SK-N-SH (cell line): ENCODE results near the gene DHRS4L2. TPM values are rescaled to one million over a fixed set of nuclear protein-coding genes. Genes with fewer than 3 reads are reported as not detected.
"Not testable (repeated sequence)": the region's sequence is repeated elsewhere in the genome, so short reads cannot be mapped to it uniquely, and the experiment has no call there.

ENCODE experiments used
- CTCF ChIA-PET: fragments of 300-600, 350-600 bp; formaldehyde crosslinking; extraction: SDS; loops from one replicate; lab custom pipeline; 2021; lab: Yijun Ruan, JAX
- POLR2A ChIA-PET: fragments of 350-600 bp; sonication (Branson Sonifier 250); formaldehyde crosslinking; extraction: SDS; loops from one replicate; lab custom pipeline; 2020; ENCODE audit warnings: antibody characterized with exemption, inconsistent platforms; lab: Yijun Ruan, JAX
- DNase-seq: peaks from one replicate; pipeline ENCODE4 v3.0.0; 2012
- H2AFZ ChIP-seq: fragments of 200-600 bp; sonication (generic); 2 replicates; pipeline ENCODE4 v1.8.1; 2016; ENCODE audit warnings: antibody characterized with exemption, mild to moderate bottlenecking, low read depth
- H3F3A ChIP-seq: fragments of 200-600 bp; sonication (generic); replicated peaks from 2 replicates; pipeline ENCODE3; 2016; ENCODE audit warnings: antibody characterized with exemption, mild to moderate bottlenecking; ENCODE audit not compliant: insufficient read depth
- H3K27ac ChIP-seq, 2 experiments: fragments of 200-500 bp in 1 of 2; fragments of 200-600 bp in 1 of 2; sonication (Bioruptor generic) in 1 of 2; sonication (generic), shearing (Covaris generic) in 1 of 2; 2 replicates each; pipeline versions ENCODE4 v1.5.1 to v1.6.1; 2014 to 2016; ENCODE audit warnings: low read depth in 2 of 2, inconsistent platforms in 1 of 2, low read length in 1 of 2, mild to moderate bottlenecking in 1 of 2, mixed read lengths in 1 of 2
- H3K27me3 ChIP-seq: fragments of 200-600 bp; sonication (generic), shearing (Covaris generic); 2 replicates; pipeline ENCODE4 v1.6.1; 2016; ENCODE audit warnings: mixed run types; ENCODE audit not compliant: insufficient read depth
- H3K36me3 ChIP-seq, 2 experiments: fragments of 200-500 bp in 1 of 2; fragments of 200-600 bp in 1 of 2; sonication (Bioruptor generic) in 1 of 2; sonication (generic) in 1 of 2; replicated peaks in 1 of 2; 2 replicates each; pipeline versions ENCODE3 to v1.5.1; 2014 to 2016; ENCODE audit warnings: low read length in 1 of 2, mild to moderate bottlenecking in 1 of 2; ENCODE audit not compliant: insufficient read depth in 2 of 2, control insufficient read depth in 1 of 2
- H3K4me1 ChIP-seq, 2 experiments: fragments of 200-500 bp in 1 of 2; fragments of 200-600 bp in 1 of 2; sonication (Bioruptor generic) in 1 of 2; sonication (generic), shearing (Covaris generic) in 1 of 2; 2 replicates each; pipeline versions ENCODE4 v1.5.1 to v1.6.1; 2014 to 2016; ENCODE audit warnings: low read depth in 1 of 2, low read length in 1 of 2, mixed run types in 1 of 2; ENCODE audit not compliant: insufficient read depth in 2 of 2, control insufficient read depth in 1 of 2
- H3K4me2 ChIP-seq: fragments of 200-600 bp; sonication (generic), shearing (Covaris generic); 2 replicates; pipeline ENCODE4 v1.6.1; 2017; ENCODE audit warnings: mixed run types
- H3K4me3 ChIP-seq, 2 experiments: fragments of 200-500 bp in 1 of 2; fragments of 200-600 bp in 1 of 2; sonication (Bioruptor generic) in 1 of 2; sonication (generic), shearing (Covaris generic) in 1 of 2; 2 replicates each; pipeline versions ENCODE4 v1.5.1 to v1.8.1; 2014 to 2016; ENCODE audit warnings: low read depth in 2 of 2, inconsistent platforms in 1 of 2, low read length in 1 of 2, mild to moderate bottlenecking in 1 of 2, mixed read lengths in 1 of 2, moderate library complexity in 1 of 2
- H3K79me2 ChIP-seq: fragments of 200-600 bp; sonication (generic); 2 replicates; pipeline ENCODE4 v1.8.1; 2017; ENCODE audit warnings: mild to moderate bottlenecking; ENCODE audit not compliant: insufficient read depth
- H3K9ac ChIP-seq: fragments of 200-600 bp; sonication (generic); 2 replicates; pipeline ENCODE4 v1.6.1; 2017; ENCODE audit warnings: mixed run types
- H3K9me2 ChIP-seq: fragments of 200-600 bp; sonication (generic); 2 replicates; pipeline ENCODE4 v1.6.1; 2017; ENCODE audit warnings: mixed run types
- H3K9me3 ChIP-seq: fragments of 200-600 bp; sonication (generic); 2 replicates; pipeline ENCODE4 v1.6.1; 2017; ENCODE audit warnings: mixed run types, mild to moderate bottlenecking, moderate library complexity
- H4K20me1 ChIP-seq: fragments of 200-600 bp; sonication (generic); 2 replicates; pipeline ENCODE4 v1.6.1; 2017; ENCODE audit warnings: mild to moderate bottlenecking, mixed run types; ENCODE audit not compliant: insufficient read depth
- ELF1 ChIP-seq: IDR thresholded peaks from 2 replicates; pipeline ENCODE4 v1.4.0; 2012
- EP300 ChIP-seq, 2 experiments: IDR thresholded peaks; 2 replicates each; pipeline versions ENCODE4 v1.4.0 to v1.6.1; 2012; ENCODE audit warnings: borderline replicate concordance in 1 of 2, low read depth in 1 of 2, low read length in 1 of 2
- FOXM1 ChIP-seq: IDR thresholded peaks from 2 replicates; pipeline ENCODE4 v1.4.0; 2012; ENCODE audit warnings: low read depth, mild to moderate bottlenecking
- MAX ChIP-seq: IDR thresholded peaks from 2 replicates; pipeline ENCODE4 v1.4.0; 2012; ENCODE audit warnings: low read depth
- MXI1 ChIP-seq: IDR thresholded peaks from 2 replicates; pipeline ENCODE4 v1.6.1; 2012; ENCODE audit warnings: mild to moderate bottlenecking, low read depth, low read length, improper control_type of control experiment
- NRF1 ChIP-seq: IDR thresholded peaks from 2 replicates; pipeline ENCODE4 v1.6.1; 2012; ENCODE audit warnings: low read depth, mild to moderate bottlenecking, low read length
- PBX3 ChIP-seq: IDR thresholded peaks from 2 replicates; pipeline ENCODE4; 2012
- RAD21 ChIP-seq: IDR thresholded peaks from 2 replicates; pipeline ENCODE4 v1.6.1; 2012; ENCODE audit warnings: mild to moderate bottlenecking, low read length
- RXRA ChIP-seq: IDR thresholded peaks from 2 replicates; pipeline ENCODE4 v1.4.0; 2012; ENCODE audit warnings: low read depth, mild to moderate bottlenecking, borderline replicate concordance
- SIN3A ChIP-seq: IDR thresholded peaks from 2 replicates; pipeline ENCODE4 v1.6.1; 2012; ENCODE audit warnings: low read depth, mild to moderate bottlenecking, low read length, moderate library complexity, borderline replicate concordance
- WGBS: methylation state at CpG from one replicate; pipeline ENCODE4 v1.1.6; 2017; ENCODE audit warnings: low lambda C conversion rate; 5-methylcytosine and 5-hydroxymethylcytosine counted together
- polyA plus RNA-seq, 3 experiments: library from polyadenylated mRNA; depleted of rRNA; stranded (reverse); fragments of >200 nt; gene quantifications; 2 replicates each; pipeline ENCODE4 v1.2.3, GENCODE V29; 2012
- TF ChIP-seq, protein P1 (sequence below): fragments of 150-350 bp; IDR thresholded peaks from 2 replicates; pipeline ENCODE4 v1.6.1; 2017; ENCODE audit warnings: antibody characterized with exemption, low read length, low read depth, borderline replicate concordance
- TF ChIP-seq, protein P2 (sequence below): fragments of 200-600 bp; sonication (generic); IDR thresholded peaks from 2 replicates; pipeline ENCODE4 v1.6.1; 2017; ENCODE audit warnings: antibody characterized with exemption, mild to moderate bottlenecking, moderate library complexity
- TF ChIP-seq, protein P3 (sequence below): IDR thresholded peaks from 2 replicates; pipeline ENCODE4 v1.4.0; 2012; ENCODE audit warnings: low read depth, borderline replicate concordance

Gene DHRS4L2
- polyA plus RNA-seq, 1 of the 3 experiments (the other 2 are of a cell fraction), result 14.6 TPM

- H3K79me2 ChIP-seq, H3K9me2 ChIP-seq, H3K27me3 ChIP-seq, H3K4me1 ChIP-seq, H3F3A ChIP-seq, H3K9me3 ChIP-seq, H3K36me3 ChIP-seq, H3K27ac ChIP-seq, CTCF ChIA-PET, H4K20me1 ChIP-seq, H2AFZ ChIP-seq, POLR2A ChIA-PET, DNase-seq: not testable (repeated sequence)
- Histone ChIP-seq H3K4me3 (peak overlapping the region; percentile 29 to 43; a peak in 2 of 4 replicates), H3K9ac (peak overlapping the region; percentile 21; the same call in 1 of the 2 replicates), H3K4me2 (peak overlapping the region; percentile 60)
- 0 out of 2 replicates have a peak, but pooled peaks have one; percentile 22 for TF ChIP-seq NRF1
- WGBS, result 44% methylated on average over 7 of the region's 62 CpGs
Observed at GRCh38 chr14:24006817-24007652, 18.3 kb downstream of the DHRS4L2 start.

GRCh38 chr14:24011051-24011450 is 22.3 kb downstream of the DHRS4L2 start:
- no peaks in the 10 kb centered on the region for H3K9me2 ChIP-seq
- WGBS, result 58% methylated on average over 2 of the region's 2 CpGs
- H3F3A ChIP-seq, result peaks cover 6% of the 10 kb centered on the region
- no peak overlapping the region for H3K4me3 ChIP-seq
- CTCF ChIA-PET, result no interaction called here
- no peaks in the 10 kb centered on the region for H3K9me3 ChIP-seq
- no peak for DNase-seq
- peaks cover 0 to 2% of the 10 kb centered on the region in 2 experiments; a peak in 1 of 4 replicates for H3K4me1 ChIP-seq
- H3K9ac ChIP-seq, result no peak overlapping the region
- H3K27ac ChIP-seq, result no peak overlapping the region
- TF ChIP-seq MAX (no peak), PBX3 (no peak), ELF1 (no peak), MXI1 (no peak), RXRA (no peak), FOXM1 (no peak), EP300 (IDR thresholded peaks at IDR 0.05; ENCODE audit: borderline replicate concordance in 1 of 2, low read depth in 1 of 2, low read length in 1 of 2) (no peak), RAD21 (no peak), SIN3A (no peak)
- TF ChIP-seq, protein P1, sequence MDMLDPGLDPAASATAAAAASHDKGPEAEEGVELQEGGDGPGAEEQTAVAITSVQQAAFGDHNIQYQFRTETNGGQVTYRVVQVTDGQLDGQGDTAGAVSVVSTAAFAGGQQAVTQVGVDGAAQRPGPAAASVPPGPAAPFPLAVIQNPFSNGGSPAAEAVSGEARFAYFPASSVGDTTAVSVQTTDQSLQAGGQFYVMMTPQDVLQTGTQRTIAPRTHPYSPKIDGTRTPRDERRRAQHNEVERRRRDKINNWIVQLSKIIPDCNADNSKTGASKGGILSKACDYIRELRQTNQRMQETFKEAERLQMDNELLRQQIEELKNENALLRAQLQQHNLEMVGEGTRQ, result no peak
- TF ChIP-seq, protein P2, sequence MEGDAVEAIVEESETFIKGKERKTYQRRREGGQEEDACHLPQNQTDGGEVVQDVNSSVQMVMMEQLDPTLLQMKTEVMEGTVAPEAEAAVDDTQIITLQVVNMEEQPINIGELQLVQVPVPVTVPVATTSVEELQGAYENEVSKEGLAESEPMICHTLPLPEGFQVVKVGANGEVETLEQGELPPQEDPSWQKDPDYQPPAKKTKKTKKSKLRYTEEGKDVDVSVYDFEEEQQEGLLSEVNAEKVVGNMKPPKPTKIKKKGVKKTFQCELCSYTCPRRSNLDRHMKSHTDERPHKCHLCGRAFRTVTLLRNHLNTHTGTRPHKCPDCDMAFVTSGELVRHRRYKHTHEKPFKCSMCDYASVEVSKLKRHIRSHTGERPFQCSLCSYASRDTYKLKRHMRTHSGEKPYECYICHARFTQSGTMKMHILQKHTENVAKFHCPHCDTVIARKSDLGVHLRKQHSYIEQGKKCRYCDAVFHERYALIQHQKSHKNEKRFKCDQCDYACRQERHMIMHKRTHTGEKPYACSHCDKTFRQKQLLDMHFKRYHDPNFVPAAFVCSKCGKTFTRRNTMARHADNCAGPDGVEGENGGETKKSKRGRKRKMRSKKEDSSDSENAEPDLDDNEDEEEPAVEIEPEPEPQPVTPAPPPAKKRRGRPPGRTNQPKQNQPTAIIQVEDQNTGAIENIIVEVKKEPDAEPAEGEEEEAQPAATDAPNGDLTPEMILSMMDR, result no peak
- TF ChIP-seq, protein P3, sequence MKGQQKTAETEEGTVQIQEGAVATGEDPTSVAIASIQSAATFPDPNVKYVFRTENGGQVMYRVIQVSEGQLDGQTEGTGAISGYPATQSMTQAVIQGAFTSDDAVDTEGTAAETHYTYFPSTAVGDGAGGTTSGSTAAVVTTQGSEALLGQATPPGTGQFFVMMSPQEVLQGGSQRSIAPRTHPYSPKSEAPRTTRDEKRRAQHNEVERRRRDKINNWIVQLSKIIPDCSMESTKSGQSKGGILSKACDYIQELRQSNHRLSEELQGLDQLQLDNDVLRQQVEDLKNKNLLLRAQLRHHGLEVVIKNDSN, result no peak
- no peak overlapping the region for H3K4me2 ChIP-seq
- no peak overlapping the region for H2AFZ ChIP-seq
- H3K27me3 ChIP-seq, result no peaks in the 10 kb centered on the region
- H3K36me3 ChIP-seq, result no peaks in the 10 kb centered on the region
- POLR2A ChIA-PET, result no interaction called here
- H4K20me1 ChIP-seq, result no peaks in the 10 kb centered on the region
- no peaks in the 10 kb centered on the region for H3K79me2 ChIP-seq

- H3F3A ChIP-seq, H3K4me3 ChIP-seq, H3K4me1 ChIP-seq, H3K79me2 ChIP-seq, H3K9me2 ChIP-seq, DNase-seq, H3K4me2 ChIP-seq, H3K36me3 ChIP-seq, H3K27ac ChIP-seq, H3K9me3 ChIP-seq, H2AFZ ChIP-seq, H4K20me1 ChIP-seq, H3K27me3 ChIP-seq, H3K9ac ChIP-seq: not testable (repeated sequence)
- POLR2A ChIA-PET, result interaction anchor here (0.7 kb wide), 1 partner anchor 239 kb away, joined by 3 read pairs; no protein-coding TSS in a partner anchor
- whole genome bisulfite sequencing, result 65% methylated on average over 4 of the region's 4 CpGs
- CTCF ChIA-PET, result interaction anchor here (0.8 to 2.8 kb wide), 3 partner anchors 45 to 96 kb away, joined by 4 to 11 read pairs (median 4); no protein-coding TSS in a partner anchor
Observed at GRCh38 chr14:24012726-24013273, 24.1 kb downstream of the DHRS4L2 start.
